GM12865 (cell line): Measurements from ENCODE around the gene FBXO8.
"Not testable (repeated sequence)": the region's sequence is repeated elsewhere in the genome, so short reads cannot be mapped to it uniquely, and the experiment has no call there.

Experiments used
- DNase-seq: peaks from one replicate; pipeline ENCODE4 v3.0.0; 2010; ENCODE audit warnings: low read depth
- H3K4me3 ChIP-seq: 2 replicates; pipeline ENCODE4 v1.5.1; 2011; ENCODE audit warnings: mild to moderate bottlenecking, low read depth, low read length, control low read depth
- TF ChIP-seq, protein P1 (sequence below): IDR thresholded peaks from 2 replicates; pipeline ENCODE4 v1.5.1; 2011; ENCODE audit warnings: low read length, control low read depth, low read depth, inconsistent platforms; ENCODE audit not compliant: insufficient read depth; ENCODE audit errors: missing control alignments

Gene FBXO8

DNA sequence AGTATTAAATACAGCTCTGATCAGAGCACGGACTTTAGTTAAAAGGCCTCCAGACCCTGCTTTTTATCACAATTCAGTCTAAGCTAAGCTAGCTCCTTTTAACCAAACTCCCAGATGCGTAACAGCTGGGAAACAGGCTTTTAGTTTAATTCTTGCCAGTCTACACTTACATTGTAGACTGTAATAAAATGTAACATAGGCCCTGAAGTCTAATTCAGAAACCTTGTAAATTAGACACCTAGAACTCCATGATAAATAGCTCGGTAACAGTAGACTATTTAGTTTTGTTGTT lies 20.1 kb downstream of the FBXO8 start:
- DNase-seq = no peak
- TF ChIP-seq, protein P1, sequence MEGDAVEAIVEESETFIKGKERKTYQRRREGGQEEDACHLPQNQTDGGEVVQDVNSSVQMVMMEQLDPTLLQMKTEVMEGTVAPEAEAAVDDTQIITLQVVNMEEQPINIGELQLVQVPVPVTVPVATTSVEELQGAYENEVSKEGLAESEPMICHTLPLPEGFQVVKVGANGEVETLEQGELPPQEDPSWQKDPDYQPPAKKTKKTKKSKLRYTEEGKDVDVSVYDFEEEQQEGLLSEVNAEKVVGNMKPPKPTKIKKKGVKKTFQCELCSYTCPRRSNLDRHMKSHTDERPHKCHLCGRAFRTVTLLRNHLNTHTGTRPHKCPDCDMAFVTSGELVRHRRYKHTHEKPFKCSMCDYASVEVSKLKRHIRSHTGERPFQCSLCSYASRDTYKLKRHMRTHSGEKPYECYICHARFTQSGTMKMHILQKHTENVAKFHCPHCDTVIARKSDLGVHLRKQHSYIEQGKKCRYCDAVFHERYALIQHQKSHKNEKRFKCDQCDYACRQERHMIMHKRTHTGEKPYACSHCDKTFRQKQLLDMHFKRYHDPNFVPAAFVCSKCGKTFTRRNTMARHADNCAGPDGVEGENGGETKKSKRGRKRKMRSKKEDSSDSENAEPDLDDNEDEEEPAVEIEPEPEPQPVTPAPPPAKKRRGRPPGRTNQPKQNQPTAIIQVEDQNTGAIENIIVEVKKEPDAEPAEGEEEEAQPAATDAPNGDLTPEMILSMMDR = no peak
- no peak overlapping the region for H3K4me3 ChIP-seq

GRCh38 chr4:174262624-174263444 lies 20.6 kb downstream of the FBXO8 start:
- H3K4me3 ChIP-seq = no peak overlapping the region
- DNase-seq = no peak
- TF ChIP-seq, protein P1 = no peak

GRCh38 chr4:174261432-174261831 lies 22.0 kb downstream of the FBXO8 start:
- DNase-seq, H3K4me3 ChIP-seq: not testable (repeated sequence)

DNA sequence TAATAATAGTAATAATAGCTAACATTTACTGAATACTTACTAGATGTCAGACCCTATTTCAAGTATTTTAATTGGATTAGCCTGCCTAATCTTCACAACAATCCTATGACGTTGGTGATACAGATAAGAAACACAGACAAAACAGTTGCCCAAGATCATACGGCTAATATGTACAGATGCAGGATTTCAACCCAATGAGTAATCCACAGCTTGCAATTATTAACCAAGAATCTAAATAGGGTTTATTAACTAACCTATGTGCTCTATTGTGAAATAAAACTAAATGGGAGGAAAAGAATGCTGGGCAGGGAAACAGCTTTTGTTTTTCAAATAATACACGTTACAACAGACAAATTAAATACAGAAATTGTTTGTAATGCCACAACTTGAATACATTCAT lies 23.4 kb downstream of the FBXO8 start:
- DNase-seq = no peak
- TF ChIP-seq, protein P1 = no peak
- H3K4me3 ChIP-seq = no peak overlapping the region

GRCh38 chr4:174259580-174259979 lies 23.9 kb downstream of the FBXO8 start:
- DNase-seq = no peak
- TF ChIP-seq, protein P1 = no peak
- no peak overlapping the region for H3K4me3 ChIP-seq

- H3K4me3 ChIP-seq = no peak overlapping the region
- no peak for DNase-seq
- TF ChIP-seq, protein P1 = no peak
Measured at GRCh38 chr4:174256277-174256713, 27.2 kb downstream of the FBXO8 start.

- DNase-seq = no peak
- TF ChIP-seq, protein P1 = no peak
- H3K4me3 ChIP-seq = no peak overlapping the region
Measured at GRCh38 chr4:174255786-174256185, 27.7 kb downstream of the FBXO8 start.
